ENCODE measurements around the gene PHKA1.
"Not testable (repeated sequence)": the region's sequence is repeated elsewhere in the genome, so short reads cannot be mapped to it uniquely, and the experiment has no call there.

PHKA1 gene

DNA sequence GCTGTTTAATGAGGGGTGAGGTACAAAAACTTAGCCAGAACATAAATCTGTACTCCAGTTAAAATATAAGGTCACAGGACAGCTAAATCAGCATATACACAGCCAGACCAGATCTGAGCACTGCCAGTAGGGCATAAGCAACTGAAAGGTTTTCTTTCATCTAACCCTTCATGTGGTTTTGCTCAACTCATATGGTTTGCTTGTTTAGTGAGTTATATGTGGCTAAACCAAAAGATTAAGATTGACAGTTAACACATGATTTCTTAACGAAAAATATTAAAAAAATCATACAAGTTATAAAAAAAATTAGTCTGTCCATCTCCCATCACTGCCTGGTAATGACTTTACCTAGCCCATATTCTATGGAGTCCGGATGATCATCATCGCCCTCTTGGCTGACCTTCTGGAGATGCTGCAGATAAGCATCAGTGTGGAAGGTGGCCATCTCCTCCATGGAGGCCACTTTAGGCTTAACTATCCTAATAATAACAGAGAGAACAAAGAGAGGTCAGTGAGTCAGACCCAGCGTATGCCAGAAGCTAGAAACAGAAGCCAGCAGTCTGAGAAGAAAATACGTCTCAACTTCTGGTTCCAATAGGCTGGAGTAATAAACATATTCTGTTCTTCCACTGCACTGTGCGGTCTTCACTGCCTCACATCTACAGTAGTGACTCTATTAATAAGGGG lies 145.6 kb downstream of the PHKA1 start:
- H3K4me3 ChIP-seq (ENCODE audit: low read depth, low read length): no peak overlapping the region
- TF ChIP-seq, protein P1, sequence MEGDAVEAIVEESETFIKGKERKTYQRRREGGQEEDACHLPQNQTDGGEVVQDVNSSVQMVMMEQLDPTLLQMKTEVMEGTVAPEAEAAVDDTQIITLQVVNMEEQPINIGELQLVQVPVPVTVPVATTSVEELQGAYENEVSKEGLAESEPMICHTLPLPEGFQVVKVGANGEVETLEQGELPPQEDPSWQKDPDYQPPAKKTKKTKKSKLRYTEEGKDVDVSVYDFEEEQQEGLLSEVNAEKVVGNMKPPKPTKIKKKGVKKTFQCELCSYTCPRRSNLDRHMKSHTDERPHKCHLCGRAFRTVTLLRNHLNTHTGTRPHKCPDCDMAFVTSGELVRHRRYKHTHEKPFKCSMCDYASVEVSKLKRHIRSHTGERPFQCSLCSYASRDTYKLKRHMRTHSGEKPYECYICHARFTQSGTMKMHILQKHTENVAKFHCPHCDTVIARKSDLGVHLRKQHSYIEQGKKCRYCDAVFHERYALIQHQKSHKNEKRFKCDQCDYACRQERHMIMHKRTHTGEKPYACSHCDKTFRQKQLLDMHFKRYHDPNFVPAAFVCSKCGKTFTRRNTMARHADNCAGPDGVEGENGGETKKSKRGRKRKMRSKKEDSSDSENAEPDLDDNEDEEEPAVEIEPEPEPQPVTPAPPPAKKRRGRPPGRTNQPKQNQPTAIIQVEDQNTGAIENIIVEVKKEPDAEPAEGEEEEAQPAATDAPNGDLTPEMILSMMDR (IDR thresholded peaks at IDR 0.05; ENCODE audit: borderline replicate concordance, insufficient read depth, low read depth, low read length): no peak

DNA sequence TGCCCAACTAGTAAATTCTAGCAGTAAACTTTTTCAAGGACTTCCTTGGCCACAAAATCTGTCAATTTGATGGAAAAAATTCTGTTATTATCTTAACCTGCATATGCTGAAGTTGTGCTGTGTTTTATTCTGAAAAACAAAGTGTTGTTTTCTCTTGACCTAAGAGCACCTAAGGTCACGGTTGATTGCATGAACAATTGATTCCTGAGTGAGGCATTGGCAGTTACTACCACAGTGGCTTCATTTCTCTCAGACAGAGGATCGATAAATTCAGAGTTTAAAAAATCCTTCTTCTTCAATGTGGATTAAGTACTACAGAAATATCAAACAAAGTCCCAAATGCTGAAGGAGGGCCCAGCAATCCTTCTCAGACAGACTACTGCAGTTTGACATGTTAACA lies 147.7 kb downstream of the PHKA1 start:
- TF ChIP-seq, protein P1 (IDR thresholded peaks at IDR 0.05; ENCODE audit: borderline replicate concordance, insufficient read depth, low read depth, low read length): no peak

DNA sequence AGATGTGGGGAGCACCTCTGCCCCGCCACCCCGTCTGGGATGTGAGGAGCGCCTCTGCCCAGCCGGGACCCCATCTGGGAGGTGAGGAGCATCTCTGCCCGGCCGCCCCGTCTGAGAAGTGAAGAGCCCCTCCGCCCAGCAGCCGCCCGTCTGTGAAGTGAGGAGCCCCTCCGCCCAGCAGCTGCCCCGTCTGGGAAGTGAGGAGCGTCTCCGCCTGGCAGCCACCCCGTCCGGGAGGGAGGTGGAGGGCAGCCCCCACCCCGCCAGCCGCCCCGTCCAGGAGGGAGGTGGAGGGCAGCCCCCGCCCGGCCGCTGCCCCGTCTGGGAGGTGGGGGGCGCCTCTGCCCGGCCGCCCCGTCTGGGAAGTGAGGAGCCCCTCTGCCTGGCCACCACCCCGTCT lies 154.5 kb downstream of the PHKA1 start:
- not testable (repeated sequence) for H3K4me3 ChIP-seq (ENCODE audit: low read depth, low read length)

More for the DNA sequence above, 147.7 kb downstream of the PHKA1 start:
- H3K4me3 ChIP-seq (ENCODE audit: low read depth, low read length): no peak overlapping the region

DNA sequence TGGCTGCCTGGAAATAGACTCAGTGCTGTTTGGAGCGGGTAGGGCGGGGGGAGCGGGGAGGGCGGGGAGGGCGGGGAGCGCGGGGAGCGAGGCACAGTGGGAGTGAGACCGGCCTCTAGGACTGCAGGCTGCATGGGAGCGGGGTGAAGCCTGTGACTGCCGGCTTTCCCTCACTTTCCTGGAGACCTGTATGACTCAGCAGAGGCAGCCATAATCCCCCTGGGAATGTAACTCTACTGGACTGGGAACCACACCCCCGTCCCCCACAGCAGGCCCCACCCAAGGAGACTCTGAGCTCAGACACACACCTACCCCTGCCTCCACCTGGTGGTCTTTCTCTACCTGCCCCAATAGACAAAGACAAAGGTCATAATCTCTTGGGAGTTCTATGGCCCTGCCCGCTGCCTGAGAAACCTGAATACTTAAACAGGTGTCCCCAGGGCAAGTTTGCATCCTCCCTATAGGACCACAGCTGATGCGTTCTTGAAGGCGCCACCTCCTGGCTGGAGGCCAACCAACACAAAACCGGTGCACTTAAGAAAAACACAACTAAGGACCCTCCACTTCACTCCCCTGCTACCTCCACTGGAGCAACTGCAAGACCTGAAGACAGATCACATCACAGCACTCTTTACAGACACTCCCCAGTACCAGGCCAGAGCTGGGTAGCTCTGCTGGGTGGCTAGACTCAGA lies 159.5 kb downstream of the PHKA1 start:
- no peak overlapping the region for H3K4me3 ChIP-seq (ENCODE audit: low read depth, low read length)
- TF ChIP-seq, protein P1 (IDR thresholded peaks at IDR 0.05; ENCODE audit: borderline replicate concordance, insufficient read depth, low read depth, low read length): no peak

DNA sequence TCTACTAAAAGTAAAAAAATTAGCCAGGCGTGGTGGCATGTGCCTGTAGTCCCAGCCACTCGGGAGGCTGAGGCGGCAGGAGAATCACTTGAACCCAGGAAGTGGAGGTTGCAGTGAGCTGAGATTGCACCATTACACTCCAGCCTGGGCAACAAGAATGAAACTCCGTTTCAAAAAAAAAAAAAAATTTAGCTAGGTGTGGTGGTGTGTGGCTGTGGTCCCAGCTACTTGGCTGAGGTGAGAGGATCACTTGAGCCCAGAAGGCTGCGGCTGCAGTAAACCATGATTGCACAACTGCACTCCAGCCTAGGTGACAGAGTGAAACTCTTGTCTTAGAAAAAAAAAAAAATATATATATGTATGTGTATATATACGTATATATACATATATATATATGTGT lies 161.7 kb downstream of the PHKA1 start:
- not testable (repeated sequence) for H3K4me3 ChIP-seq (ENCODE audit: low read depth, low read length)

DNA sequence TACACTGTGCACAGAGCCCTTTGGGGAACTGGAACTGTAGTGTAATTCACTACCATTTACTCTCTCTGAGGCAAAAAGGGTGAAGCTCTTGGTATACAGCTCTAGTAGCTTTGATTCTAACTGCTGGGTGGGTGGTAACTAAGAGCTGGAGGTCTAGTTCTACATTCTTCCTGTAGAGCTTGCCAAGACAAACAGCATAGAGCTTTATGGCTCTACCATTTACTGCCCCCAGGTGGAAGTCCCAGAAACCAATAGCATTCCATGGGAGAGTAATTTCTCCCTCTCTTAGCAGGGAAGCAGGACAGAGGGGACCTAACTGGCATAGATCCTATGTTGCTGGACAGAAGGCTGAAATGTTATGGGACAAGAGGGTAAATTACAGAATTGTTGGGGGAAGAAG lies 168.1 kb downstream of the PHKA1 start:
- TF ChIP-seq, protein P1 (IDR thresholded peaks at IDR 0.05; ENCODE audit: borderline replicate concordance, insufficient read depth, low read depth, low read length): no peak
- no peak overlapping the region for H3K4me3 ChIP-seq (ENCODE audit: low read depth, low read length)

DNA sequence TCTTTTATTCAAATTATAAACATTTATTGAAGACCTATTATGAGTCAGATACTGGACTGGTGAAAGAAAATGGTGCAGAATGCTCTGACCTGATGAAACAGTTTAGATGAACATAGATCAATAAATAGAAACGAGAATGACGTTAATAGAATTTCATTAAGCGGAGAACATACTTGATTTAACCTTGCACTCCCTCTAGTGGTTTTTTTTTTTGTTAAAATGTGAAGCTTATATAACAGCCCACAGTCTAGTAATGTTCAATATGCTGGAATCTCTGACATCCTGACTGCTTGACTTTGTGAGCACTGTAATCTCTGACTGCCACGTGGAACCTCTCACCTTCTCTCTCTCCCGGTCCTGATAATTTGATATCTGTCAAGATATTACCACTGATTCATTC lies 173.8 kb downstream of the PHKA1 start:
- TF ChIP-seq, protein P1 (IDR thresholded peaks at IDR 0.05; ENCODE audit: borderline replicate concordance, insufficient read depth, low read depth, low read length): no peak

DNA sequence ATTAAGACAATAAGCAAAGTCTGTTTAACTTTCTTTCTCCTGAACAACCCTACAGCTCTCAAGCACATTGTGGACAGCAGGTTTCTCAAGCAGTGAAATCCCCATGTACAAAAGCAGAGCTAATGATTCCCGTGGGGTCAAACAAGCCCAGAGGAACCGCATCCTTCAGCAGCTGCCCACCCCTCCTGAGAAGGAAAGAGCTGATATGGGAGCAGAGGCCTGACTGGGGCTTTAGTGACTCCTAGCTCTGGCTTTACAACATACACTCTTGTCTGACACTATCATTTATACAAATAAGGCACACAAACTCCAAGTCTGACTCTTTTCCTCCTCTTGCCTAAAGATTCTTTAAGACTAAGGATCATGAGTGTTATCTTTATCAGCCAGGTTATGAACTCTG lies 174.3 kb downstream of the PHKA1 start:
- TF ChIP-seq, protein P1 (IDR thresholded peaks at IDR 0.05; ENCODE audit: borderline replicate concordance, insufficient read depth, low read depth, low read length): no peak
- H3K4me3 ChIP-seq (ENCODE audit: low read depth, low read length): no peak overlapping the region

More for the DNA sequence above, 173.8 kb downstream of the PHKA1 start:
- no peak overlapping the region for H3K4me3 ChIP-seq (ENCODE audit: low read depth, low read length)

Data from GM12875 (cell line).